HG02759 (cell line): ENCODE results near the gene SLIT3.
"Not testable (repeated sequence)": the region's sequence is repeated elsewhere in the genome, so short reads cannot be mapped to it uniquely, and the experiment has no call there.

Experiments
- ATAC-seq: cut with Tn5 transposase; IDR thresholded peaks from one replicate; pipeline ENCODE4 v1.9.1; 2021; ENCODE audit warnings: mild to moderate bottlenecking, moderate library complexity; ENCODE audit not compliant: unreplicated experiment

SLIT3 gene

DNA sequence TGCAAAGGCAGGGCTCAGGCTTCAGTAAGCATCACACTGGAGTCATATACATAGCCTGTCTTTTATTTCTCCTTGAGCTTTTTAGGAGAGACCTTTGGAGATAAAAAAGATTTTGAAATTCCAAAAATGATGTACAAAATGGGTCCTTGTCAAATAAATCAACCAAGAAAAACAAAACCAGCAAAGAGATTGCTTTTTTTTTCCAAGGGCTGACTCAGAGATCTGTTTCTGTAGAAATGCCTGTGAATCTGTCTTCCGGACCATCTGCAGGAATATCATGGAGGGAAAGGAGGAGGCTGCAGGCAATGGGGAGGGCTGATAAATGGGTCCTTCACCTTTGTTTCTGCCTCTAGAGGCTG is 77.4 kb downstream of the SLIT3 start:
- no peak for ATAC-seq

DNA sequence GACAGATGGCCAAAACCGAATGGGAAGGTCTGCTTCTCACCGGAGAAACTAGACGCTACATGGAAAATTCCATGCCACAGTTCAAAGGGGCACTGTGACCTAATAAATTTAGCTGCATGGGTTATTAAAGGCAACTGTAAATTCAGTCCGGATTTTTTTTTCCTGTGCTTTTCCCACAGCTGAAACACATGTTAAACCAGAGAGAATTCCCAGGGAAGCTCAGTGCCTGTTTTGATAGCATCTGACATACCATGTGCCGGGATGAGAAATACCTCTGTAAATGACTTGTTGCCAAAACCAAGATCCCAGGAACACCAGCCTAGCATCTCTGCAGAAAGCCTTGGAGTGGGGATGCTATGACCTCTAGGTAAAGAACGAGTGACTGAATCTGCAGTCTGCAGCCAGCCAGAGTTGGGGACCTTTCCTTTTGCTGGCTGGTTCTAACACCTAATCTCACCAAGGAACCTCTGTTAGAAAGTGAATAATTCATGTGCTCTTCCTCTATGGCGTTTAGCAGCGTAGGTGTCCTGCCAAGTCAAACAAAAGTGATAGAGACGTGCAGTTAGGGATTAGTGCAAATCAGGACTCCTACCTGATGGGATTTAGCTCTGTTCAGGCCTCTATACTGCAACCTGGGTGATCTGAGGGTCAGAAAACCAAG is 77.9 kb downstream of the SLIT3 start:
- ATAC-seq: no peak

DNA sequence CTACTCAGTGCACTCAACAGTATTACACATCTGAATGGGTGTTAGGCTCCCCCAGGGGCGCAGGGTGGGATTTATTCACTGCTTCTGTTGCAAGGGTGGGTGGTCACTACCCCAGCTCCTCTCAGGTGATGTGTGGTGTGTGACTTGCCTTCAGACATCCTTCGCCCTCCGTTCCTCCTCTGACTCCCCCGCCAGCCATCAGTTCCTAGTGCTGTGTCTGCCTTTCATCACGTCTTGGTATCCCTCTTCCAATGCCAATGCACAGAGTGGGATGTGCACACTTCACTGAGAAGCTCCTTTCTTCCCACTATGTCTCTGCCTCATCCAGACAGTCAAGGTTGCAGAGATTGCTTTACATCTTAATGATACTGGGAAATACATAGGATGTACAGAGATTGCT is 79.4 kb downstream of the SLIT3 start:
- no peak for ATAC-seq

DNA sequence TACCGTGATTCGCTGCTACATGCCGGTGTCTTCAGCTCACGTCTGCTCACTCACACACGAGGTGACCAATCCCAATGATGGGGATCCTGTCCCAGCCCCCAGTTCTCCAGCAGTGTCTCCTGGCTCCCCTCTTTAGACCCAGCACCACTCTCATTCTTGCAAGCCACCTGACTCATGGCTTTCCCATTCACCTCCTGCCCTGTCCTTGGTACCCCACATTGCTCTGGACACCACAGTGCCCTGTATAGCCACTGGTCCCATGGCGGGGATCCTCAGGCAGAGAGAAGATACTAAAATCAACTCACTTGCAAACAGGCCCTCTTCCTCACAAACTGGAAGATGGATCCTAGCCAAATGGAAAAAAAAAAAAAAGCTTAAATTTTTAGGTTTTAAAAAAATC is 81.0 kb downstream of the SLIT3 start:
- no peak for ATAC-seq

DNA sequence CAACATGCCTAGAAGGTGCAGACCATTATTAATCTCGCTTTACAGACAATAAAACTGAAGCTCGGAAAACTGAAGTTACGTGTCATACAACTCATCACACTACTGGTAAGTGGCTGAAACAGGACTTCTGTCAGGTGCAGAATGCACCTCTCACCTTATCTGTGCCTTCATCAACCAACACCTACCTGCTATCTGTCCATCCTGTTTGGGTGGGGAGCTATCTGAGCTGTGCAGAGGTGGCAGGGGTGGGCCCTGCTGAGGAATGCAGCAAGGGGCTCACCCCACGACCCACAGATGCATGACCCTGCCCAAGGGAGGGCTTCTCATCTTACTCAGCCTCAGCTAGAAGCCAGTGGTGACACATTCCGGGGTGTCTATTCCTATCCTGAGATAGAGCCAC is 81.6 kb downstream of the SLIT3 start:
- ATAC-seq: no peak

DNA sequence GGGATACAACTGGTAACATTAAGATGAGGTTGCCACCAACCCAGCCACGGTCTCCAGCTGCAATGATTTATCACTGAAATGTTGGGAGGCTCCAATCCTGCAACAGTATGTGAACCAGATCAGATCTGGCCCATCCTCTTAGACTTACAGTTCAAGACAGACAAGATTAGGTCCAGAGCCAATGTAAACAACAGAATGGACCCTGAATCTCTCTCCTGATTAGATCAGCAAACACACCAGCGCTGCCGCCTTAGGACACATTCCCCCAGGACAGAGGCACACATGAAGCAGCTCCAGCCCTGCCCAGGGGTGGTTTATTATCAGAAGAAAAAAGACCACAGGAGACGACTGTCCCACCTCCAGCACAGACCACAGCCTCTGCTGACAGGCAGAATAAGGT is 82.1 kb downstream of the SLIT3 start:
- no peak for ATAC-seq

GRCh38 chr5:169218176-169218575 is 82.8 kb downstream of the SLIT3 start:
- ATAC-seq: no peak

GRCh38 chr5:169216866-169217265 is 84.1 kb downstream of the SLIT3 start:
- ATAC-seq: no peak

- no peak for ATAC-seq
Measured at GRCh38 chr5:169213479-169213878, 87.5 kb downstream of the SLIT3 start.

GRCh38 chr5:169211761-169212160 is 89.2 kb downstream of the SLIT3 start:
- not testable (repeated sequence) for ATAC-seq

- ATAC-seq: no peak
Measured at GRCh38 chr5:169204788-169205400, 96.0 kb downstream of the SLIT3 start.

DNA sequence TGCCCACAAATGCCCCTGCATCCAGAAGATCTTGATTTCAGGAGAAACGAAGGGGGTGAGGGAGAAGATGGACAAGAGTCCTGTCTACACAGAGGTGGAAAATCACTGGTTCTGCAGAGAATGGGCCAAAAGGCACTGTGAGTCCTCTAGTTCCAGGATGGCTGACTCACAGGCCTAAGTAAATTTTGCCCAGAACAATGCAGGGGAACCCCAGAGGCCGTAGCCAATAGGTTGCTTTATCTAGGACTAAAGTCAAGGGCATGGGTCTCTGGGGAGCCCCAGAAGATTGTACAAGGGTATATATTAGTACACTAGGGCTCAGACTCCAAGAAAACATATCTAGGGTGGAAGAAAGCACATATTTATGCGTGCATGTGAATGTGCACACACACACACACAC is 98.0 kb downstream of the SLIT3 start:
- no peak for ATAC-seq

DNA sequence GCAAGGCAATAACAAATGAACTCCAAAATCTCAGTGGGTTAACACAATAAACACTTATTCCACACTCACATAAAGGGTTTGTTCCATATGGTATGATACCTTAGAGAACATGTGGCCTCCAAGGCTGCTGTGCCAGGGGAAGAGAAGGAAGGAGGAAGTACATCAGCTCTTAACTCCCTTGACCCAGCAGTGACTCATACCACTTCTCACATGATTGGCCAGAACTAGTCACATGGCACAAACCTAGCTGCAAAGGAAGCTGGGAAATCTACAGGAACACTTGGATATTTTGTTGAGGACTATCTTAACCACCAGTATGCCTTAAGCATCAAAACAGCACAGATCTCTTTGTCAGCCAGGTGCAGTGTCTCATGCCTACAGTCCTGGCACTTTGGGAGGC is 99.3 kb downstream of the SLIT3 start:
- no peak for ATAC-seq

DNA sequence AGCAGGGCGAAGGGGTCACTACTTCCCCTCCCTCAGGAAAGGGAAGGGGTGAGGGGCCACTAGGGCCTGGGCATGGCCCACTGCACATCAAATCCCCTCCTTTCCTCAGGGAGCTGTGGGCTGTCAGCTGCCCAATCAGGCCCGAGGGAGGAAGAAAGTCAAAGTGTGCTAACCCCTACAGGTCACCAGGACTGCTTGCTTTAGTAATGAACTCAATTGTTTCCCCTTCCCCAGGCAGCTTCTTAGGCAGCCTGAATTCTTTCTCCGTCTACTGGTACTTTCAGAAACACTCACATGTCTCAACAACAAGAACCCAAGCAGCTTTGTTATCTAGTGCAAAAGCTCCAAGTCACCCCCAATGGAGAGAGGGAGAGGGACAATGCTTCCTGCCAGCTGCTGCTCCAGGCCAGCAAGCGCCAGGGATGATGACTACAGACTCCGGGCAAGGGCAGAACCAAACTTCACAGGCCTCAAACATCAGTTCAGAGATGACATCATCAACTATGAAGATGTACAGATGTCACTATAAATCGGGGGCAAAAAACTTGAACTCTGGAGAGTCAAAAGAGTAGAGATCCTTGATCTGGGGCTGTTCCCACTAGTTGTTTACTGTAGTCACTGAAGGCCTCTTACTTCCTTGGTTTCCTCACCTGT is 100.7 kb downstream of the SLIT3 start:
- ATAC-seq: no peak

GRCh38 chr5:169197343-169197742 is 103.6 kb downstream of the SLIT3 start:
- ATAC-seq: no peak

- no peak for ATAC-seq
Measured at GRCh38 chr5:169196059-169196458, 104.9 kb downstream of the SLIT3 start.

- ATAC-seq: no peak
Measured at GRCh38 chr5:169195601-169196000, 105.3 kb downstream of the SLIT3 start.

- ATAC-seq: no peak
Measured at GRCh38 chr5:169192536-169192935, 108.4 kb downstream of the SLIT3 start.

- no peak for ATAC-seq
Measured at GRCh38 chr5:169190849-169191248, 110.1 kb downstream of the SLIT3 start.

DNA sequence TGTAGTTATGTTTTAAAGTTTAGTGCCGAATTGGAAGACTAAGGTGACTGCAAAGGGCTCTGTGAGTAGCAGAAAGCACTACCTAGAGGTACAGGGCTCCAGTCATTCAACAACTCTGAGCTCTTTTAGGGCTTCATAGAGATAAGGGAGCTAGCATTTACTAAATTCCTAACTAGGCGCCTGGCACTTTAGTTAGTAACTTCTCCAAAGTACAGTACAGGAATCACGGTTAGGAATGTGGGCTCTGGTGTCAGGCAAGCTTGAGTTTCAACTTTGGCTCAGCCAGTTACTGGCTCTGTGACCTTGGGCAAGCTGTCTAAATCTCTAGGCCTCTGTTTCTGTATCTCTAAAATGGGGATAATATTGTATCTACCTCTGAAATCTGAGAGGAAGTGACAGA is 115.3 kb downstream of the SLIT3 start:
- ATAC-seq: no peak

DNA sequence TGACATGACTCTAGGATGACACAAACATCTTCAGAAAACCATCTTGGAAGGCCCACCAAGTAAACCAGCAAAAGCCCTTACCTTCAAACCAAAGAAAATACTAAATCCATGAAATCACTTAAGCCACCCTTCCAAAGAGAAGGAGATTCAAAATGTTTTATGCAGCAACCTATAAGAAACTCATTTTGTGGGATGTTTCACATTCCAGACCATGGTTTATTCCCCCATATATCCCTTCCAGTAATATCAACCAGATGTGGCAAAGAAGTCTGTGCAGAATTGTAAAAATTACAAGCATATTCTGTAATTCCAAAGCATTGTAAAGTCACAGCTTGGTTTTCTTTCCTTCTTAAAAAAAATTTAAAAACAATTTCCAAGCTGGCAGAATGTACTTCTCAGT is 117.4 kb downstream of the SLIT3 start:
- no peak for ATAC-seq

- no peak for ATAC-seq
Measured at GRCh38 chr5:169182797-169183196, 118.1 kb downstream of the SLIT3 start.

DNA sequence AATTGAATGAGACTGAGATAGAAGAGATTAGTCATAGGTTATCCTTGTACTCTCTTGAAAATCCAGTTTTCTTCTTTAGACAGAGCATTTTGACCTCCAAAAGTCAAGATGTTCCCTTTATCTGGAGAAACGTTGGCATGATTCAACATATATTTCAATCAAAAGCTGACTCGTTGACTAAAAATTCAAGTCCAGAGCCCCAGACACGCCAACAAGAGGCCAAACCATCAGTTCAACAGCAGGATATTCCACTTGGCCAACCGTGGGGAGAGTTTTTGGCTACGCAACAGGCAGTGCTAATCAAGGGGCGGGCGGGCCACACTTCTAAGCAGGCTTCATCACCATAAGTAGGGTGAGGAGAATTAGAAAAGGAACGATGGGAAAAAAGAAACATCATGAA is 119.1 kb downstream of the SLIT3 start:
- ATAC-seq: no peak
